ENCODE results near the gene UFSP2.
A peak's percentile ranks its signal among the peaks of the same experiment; 100 is the strongest.

Gene UFSP2

GRCh38 chr4:185424905-185425646 lies 688 bp downstream of the UFSP2 start:
- DNase-seq: no peak

GRCh38 chr4:185421366-185422124 lies 4.2 kb downstream of the UFSP2 start:
- no peak for DNase-seq

- no peak for DNase-seq
Measured at GRCh38 chr4:185416955-185417354, 8.8 kb downstream of the UFSP2 start.

GRCh38 chr4:185412412-185412811 lies 13.4 kb downstream of the UFSP2 start:
- no peak for DNase-seq

- DNase-seq: no peak
Measured at GRCh38 chr4:185411849-185412248, 13.9 kb downstream of the UFSP2 start.

GRCh38 chr4:185408432-185408831 lies 17.3 kb downstream of the UFSP2 start:
- no peak for DNase-seq

- DNase-seq: no peak
Measured at GRCh38 chr4:185405296-185405999, 20.3 kb downstream of the UFSP2 start.

GRCh38 chr4:185404031-185404430 lies 21.7 kb downstream of the UFSP2 start:
- no peak for DNase-seq

- no peak for DNase-seq
Measured at GRCh38 chr4:185399466-185399865, 26.3 kb downstream of the UFSP2 start.

- DNase-seq: no peak
Measured at GRCh38 chr4:185398618-185399017, 27.1 kb downstream of the UFSP2 start.

GRCh38 chr4:185396724-185397385 lies 28.9 kb downstream of the UFSP2 start, which contains the start of gene ANKRD37:
Gene ANKRD37, plus strand, starts transcription at chr4:185396841. Its CDS starts 83 bp downstream, at chr4:185396924.
- no peak for DNase-seq

GRCh38 chr4:185395956-185396723 lies 29.6 kb downstream of the UFSP2 start:
- DNase-seq: peak; percentile 77 to 90

GRCh38 chr4:185395238-185395955 lies 30.4 kb downstream of the UFSP2 start, which contains the start of gene LRP2BP:
Gene LRP2BP, minus strand, starts transcription at chr4:185395924. Its CDS starts 17,738 bp downstream, at chr4:185378186.
- DNase-seq: peak; percentile 10 to 41

GRCh38 chr4:185394568-185395237 lies 31.1 kb downstream of the UFSP2 start:
- DNase-seq: no peak

- DNase-seq: no peak
Measured at GRCh38 chr4:185392156-185392555, 33.6 kb downstream of the UFSP2 start.

- no peak for DNase-seq
Measured at GRCh38 chr4:185390941-185391340, 34.8 kb downstream of the UFSP2 start.

- DNase-seq: no peak
Measured at GRCh38 chr4:185387957-185388356, 37.8 kb downstream of the UFSP2 start.

GRCh38 chr4:185384930-185385331 lies 40.8 kb downstream of the UFSP2 start:
- DNase-seq: no peak

GRCh38 chr4:185384061-185384460 lies 41.7 kb downstream of the UFSP2 start:
- DNase-seq: no peak

GRCh38 chr4:185383451-185383850 lies 42.3 kb downstream of the UFSP2 start:
- DNase-seq: no peak

GRCh38 chr4:185382754-185383153 lies 43.0 kb downstream of the UFSP2 start:
- no peak for DNase-seq

Measured in cerebellar nuclear complex (tissue), 1 donor.